ENCODE measurements around the gene RAB6B.

DNA sequence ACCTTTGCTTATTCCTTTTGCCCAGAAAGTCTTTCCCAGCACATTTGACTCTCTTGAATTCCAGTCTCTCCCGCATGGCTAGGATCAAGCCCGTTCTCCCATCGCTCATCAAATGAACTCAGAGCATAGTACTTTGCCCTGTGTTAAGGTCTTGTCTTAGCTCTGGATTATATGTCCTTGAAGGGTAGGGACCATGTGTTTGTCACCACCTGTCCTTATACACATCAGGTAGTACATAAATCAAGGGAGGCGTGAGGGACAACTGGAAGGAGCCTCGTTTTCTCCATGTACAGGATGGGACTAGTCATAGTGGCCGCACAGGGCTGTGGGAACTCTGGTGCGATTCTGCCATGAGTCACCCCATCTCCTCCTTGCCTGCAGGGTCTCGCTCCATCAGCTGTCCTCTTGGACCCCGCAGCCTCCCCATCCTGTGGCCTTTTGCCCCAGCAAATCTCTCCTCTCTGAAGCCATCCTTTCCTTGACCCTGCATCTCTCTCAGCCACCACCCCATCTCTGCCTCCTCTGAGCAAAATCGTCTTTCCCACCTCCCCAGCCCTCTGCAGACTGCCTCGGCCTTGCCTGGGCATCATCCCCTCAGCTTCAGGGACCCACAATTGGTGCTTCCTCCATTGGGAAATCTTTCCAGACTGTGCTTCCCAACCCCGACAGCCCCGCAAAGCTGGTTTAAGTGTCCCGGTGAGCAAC is 33.4 kb upstream of the RAB6B start:
- TF ChIP-seq, protein P1, sequence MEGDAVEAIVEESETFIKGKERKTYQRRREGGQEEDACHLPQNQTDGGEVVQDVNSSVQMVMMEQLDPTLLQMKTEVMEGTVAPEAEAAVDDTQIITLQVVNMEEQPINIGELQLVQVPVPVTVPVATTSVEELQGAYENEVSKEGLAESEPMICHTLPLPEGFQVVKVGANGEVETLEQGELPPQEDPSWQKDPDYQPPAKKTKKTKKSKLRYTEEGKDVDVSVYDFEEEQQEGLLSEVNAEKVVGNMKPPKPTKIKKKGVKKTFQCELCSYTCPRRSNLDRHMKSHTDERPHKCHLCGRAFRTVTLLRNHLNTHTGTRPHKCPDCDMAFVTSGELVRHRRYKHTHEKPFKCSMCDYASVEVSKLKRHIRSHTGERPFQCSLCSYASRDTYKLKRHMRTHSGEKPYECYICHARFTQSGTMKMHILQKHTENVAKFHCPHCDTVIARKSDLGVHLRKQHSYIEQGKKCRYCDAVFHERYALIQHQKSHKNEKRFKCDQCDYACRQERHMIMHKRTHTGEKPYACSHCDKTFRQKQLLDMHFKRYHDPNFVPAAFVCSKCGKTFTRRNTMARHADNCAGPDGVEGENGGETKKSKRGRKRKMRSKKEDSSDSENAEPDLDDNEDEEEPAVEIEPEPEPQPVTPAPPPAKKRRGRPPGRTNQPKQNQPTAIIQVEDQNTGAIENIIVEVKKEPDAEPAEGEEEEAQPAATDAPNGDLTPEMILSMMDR (IDR thresholded peaks at IDR 0.05; ENCODE audit: low read depth, low read length): no peak
- TF ChIP-seq, protein P2, sequence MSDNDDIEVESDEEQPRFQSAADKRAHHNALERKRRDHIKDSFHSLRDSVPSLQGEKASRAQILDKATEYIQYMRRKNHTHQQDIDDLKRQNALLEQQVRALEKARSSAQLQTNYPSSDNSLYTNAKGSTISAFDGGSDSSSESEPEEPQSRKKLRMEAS (IDR thresholded peaks at IDR 0.05; ENCODE audit: low read depth, low read length): no peak
- no peak for TF ChIP-seq POLR2A (IDR thresholded peaks at IDR 0.05; ENCODE audit: extremely low read depth, insufficient read length)

All from NB4 (cell line).